Measurements from ENCODE around the gene S100A4. TPM values are rescaled to one million over a fixed set of nuclear protein-coding genes. Genes with fewer than 3 reads are reported as not detected.
A peak's percentile ranks its signal among the peaks of the same experiment; 100 is the strongest.

Gene S100A4
- total RNA-seq, 1 donor from 2014 or later = 7.8 TPM

GRCh38 chr1:153560241-153560640, 14.6 kb upstream of the S100A4 start:
- Mint-ChIP-seq H3K4me3 (no peak overlapping the region), H3K27ac (no peak overlapping the region), H3K4me1 (peaks cover 14% of the 10 kb centered on the region), H3K36me3 (no peaks in the 10 kb centered on the region), H3K27me3 (ENCODE audit: low read depth) (no peaks in the 10 kb centered on the region), H3K9me3 (no peaks in the 10 kb centered on the region)
- no peak for DNase-seq (ENCODE audit: low spot score in 2 of 2, unreplicated experiment in 2 of 2)
- no peak for TF ChIP-seq CTCF (IDR thresholded peaks at IDR 0.05; ENCODE audit: unreplicated experiment)

- DNase-seq (ENCODE audit: low spot score in 2 of 2, unreplicated experiment in 2 of 2) = no peak
- H3K36me3 Mint-ChIP-seq = no peaks in the 10 kb centered on the region
- peaks cover 16% of the 10 kb centered on the region for H3K4me1 Mint-ChIP-seq
- H3K27me3 Mint-ChIP-seq (ENCODE audit: low read depth) = no peaks in the 10 kb centered on the region
- H3K4me3 Mint-ChIP-seq = no peak overlapping the region
- H3K27ac Mint-ChIP-seq = no peak overlapping the region
- H3K9me3 Mint-ChIP-seq = no peaks in the 10 kb centered on the region
- TF ChIP-seq CTCF (IDR thresholded peaks at IDR 0.05; ENCODE audit: unreplicated experiment) = no peak
These were observed 12.3 kb upstream of the S100A4 start for GRCh38 chr1:153557877-153558276.

GRCh38 chr1:153556348-153556747, 10.7 kb upstream of the S100A4 start:
- Mint-ChIP-seq H3K27ac (no peak overlapping the region), H3K4me1 (peaks cover 16% of the 10 kb centered on the region), H3K36me3 (no peaks in the 10 kb centered on the region), H3K9me3 (no peaks in the 10 kb centered on the region), H3K4me3 (no peak overlapping the region), H3K27me3 (ENCODE audit: low read depth) (no peaks in the 10 kb centered on the region)
- no peak for DNase-seq (ENCODE audit: low spot score in 2 of 2, unreplicated experiment in 2 of 2)
- TF ChIP-seq CTCF (IDR thresholded peaks at IDR 0.05; ENCODE audit: unreplicated experiment) = no peak

- H3K27ac Mint-ChIP-seq = peak overlapping the region; percentile 65
- no peak for TF ChIP-seq CTCF (IDR thresholded peaks at IDR 0.05; ENCODE audit: unreplicated experiment)
- no peaks in the 10 kb centered on the region for H3K9me3 Mint-ChIP-seq
- H3K27me3 Mint-ChIP-seq (ENCODE audit: low read depth) = no peaks in the 10 kb centered on the region
- no peaks in the 10 kb centered on the region for H3K36me3 Mint-ChIP-seq
- no peak for DNase-seq (ENCODE audit: low spot score in 2 of 2, unreplicated experiment in 2 of 2)
- no peak overlapping the region for H3K4me3 Mint-ChIP-seq
- H3K4me1 Mint-ChIP-seq = peaks cover 35% of the 10 kb centered on the region
These were observed 8.4 kb upstream of the S100A4 start for GRCh38 chr1:153553830-153554541.

GRCh38 chr1:153553096-153553495, 7.5 kb upstream of the S100A4 start:
- no peaks in the 10 kb centered on the region for H3K27me3 Mint-ChIP-seq (ENCODE audit: low read depth)
- H3K27ac Mint-ChIP-seq = no peak overlapping the region
- no peak for DNase-seq (ENCODE audit: low spot score in 2 of 2, unreplicated experiment in 2 of 2)
- H3K36me3 Mint-ChIP-seq = no peaks in the 10 kb centered on the region
- peaks cover 44% of the 10 kb centered on the region for H3K4me1 Mint-ChIP-seq
- no peaks in the 10 kb centered on the region for H3K9me3 Mint-ChIP-seq
- no peak for TF ChIP-seq CTCF (IDR thresholded peaks at IDR 0.05; ENCODE audit: unreplicated experiment)
- no peak overlapping the region for H3K4me3 Mint-ChIP-seq
